Fibroblast of pulmonary artery (primary cell): ENCODE data around the gene OPN3.

Experiments used
- DNase-seq: peaks from one replicate; pipeline ENCODE4 v3.0.0-alpha.2; 2010; ENCODE audit warnings: low read depth
- H3K4me3 ChIP-seq: replicated peaks from 2 replicates; pipeline ENCODE4 v1.5.1; 2011; ENCODE audit warnings: low read depth, mild to moderate bottlenecking, control low read depth, low read length, moderate library complexity
- TF ChIP-seq, protein P1 (sequence below): IDR thresholded peaks from 2 replicates; pipeline ENCODE4 v1.5.1; 2011; ENCODE audit warnings: mild to moderate bottlenecking, control low read depth, low read length, inconsistent platforms; ENCODE audit errors: missing control alignments

OPN3 gene

DNA sequence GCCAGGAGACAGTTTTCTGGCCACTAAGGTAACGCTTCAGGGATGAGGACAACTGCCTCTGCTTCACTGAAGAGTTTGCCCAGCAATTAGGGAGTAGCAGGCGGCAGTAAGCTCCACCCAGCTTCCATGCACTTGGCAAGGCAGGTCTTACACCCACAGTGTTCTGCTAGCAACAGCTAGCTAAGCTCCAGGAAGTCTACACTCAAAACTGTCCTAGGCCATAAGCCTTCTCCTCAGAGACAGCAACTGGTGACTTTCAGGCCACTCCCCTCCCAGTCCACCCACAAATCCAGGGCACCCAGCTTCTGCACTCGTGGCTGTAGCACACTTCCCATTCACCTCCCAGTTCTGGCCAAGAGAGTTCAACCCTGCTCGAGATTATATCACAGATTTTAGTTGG lies 60.7 kb downstream of the OPN3 start:
- TF ChIP-seq, protein P1, sequence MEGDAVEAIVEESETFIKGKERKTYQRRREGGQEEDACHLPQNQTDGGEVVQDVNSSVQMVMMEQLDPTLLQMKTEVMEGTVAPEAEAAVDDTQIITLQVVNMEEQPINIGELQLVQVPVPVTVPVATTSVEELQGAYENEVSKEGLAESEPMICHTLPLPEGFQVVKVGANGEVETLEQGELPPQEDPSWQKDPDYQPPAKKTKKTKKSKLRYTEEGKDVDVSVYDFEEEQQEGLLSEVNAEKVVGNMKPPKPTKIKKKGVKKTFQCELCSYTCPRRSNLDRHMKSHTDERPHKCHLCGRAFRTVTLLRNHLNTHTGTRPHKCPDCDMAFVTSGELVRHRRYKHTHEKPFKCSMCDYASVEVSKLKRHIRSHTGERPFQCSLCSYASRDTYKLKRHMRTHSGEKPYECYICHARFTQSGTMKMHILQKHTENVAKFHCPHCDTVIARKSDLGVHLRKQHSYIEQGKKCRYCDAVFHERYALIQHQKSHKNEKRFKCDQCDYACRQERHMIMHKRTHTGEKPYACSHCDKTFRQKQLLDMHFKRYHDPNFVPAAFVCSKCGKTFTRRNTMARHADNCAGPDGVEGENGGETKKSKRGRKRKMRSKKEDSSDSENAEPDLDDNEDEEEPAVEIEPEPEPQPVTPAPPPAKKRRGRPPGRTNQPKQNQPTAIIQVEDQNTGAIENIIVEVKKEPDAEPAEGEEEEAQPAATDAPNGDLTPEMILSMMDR = no peak
- H3K4me3 ChIP-seq = no peak overlapping the region
- no peak for DNase-seq

DNA sequence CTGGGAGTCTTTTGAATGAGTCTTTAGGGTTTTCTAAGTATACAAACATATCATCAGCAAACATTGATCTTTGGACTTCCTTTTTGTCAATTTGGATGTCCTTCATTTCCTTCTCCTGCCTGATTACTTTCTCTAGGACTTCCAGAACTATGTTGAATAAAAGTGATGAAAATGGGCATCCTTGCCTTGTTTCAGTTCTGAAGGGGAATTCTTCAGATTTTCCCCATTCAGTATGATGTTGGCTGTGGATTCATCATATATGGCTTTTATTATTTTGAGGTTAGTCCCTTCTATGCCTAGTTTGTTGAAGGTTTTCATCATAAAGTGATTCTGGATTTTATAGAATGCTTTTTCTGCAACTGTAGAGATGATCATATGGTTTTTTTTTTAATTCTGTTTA lies 66.0 kb downstream of the OPN3 start:
- no peak for DNase-seq
- no peak overlapping the region for H3K4me3 ChIP-seq
- TF ChIP-seq, protein P1 = no peak

DNA sequence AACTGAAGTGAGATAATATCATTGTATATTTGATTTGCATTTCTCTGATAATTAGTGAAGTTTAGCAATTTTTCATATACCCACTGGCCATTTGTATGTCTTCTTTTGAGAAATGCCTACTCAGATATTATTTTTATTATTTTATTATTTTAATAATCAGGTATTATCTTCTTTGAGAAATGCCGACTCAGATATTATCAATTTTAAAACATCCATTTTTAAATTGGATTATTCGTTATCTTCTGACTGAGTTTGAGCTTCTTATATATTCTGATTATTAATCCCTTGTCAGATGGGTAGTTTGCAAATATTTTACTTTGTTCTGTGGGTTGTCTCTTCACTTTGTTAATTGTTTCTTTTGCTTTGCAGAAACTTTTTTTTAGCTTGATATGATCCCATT lies 70.3 kb downstream of the OPN3 start:
- no peak overlapping the region for H3K4me3 ChIP-seq
- TF ChIP-seq, protein P1 = no peak
- no peak for DNase-seq

DNA sequence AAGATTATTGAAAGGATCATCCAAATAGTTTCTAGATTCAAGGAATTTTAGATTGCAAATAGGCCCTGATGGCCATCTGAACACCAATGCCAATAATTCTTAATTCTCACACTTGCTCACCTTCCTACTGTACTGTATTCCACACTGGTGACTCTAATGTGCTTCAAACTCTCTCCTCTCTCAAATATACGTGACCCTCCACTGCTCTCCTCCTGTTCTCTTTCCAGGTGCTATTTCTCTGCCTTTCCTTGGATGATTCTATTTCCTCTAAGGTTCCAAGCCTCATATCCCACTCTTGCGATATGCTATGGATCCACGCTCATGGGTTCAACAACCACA lies 79.4 kb downstream of the OPN3 start:
- TF ChIP-seq, protein P1 = no peak
- no peak overlapping the region for H3K4me3 ChIP-seq
- no peak for DNase-seq

DNA sequence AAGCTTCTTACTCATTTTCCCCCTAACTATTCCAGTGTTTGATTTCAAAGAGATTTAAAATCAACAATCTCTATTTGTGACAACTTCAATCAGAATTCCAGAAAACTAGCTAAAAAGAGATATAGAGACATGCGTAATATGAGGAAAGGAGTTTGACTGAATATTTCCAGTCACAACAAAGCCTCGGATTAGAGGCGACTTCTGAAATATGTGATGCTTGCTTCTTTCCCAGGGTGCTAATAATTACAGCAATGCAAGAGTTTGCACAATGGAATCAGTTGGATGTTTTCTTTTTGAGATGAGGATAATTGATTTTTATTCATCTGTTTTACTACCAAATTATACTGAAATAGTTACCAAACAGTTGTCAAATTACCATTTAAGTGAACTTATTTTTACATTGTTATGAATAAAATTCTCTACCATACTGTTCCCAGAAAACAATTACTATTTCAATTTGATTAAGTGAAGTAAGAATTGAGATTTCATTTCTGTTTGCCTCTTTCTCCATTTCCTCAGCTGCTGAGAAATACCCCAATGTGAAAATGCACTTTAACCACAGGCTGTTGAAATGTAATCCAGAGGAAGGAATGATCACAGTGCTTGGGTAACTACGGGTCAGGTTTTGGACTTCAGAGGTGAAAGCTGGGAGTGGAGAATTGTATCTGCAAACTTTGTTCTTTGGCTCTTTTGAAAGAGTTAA lies 79.9 kb downstream of the OPN3 start:
- TF ChIP-seq, protein P1 = no peak
- no peak overlapping the region for H3K4me3 ChIP-seq
- no peak for DNase-seq

DNA sequence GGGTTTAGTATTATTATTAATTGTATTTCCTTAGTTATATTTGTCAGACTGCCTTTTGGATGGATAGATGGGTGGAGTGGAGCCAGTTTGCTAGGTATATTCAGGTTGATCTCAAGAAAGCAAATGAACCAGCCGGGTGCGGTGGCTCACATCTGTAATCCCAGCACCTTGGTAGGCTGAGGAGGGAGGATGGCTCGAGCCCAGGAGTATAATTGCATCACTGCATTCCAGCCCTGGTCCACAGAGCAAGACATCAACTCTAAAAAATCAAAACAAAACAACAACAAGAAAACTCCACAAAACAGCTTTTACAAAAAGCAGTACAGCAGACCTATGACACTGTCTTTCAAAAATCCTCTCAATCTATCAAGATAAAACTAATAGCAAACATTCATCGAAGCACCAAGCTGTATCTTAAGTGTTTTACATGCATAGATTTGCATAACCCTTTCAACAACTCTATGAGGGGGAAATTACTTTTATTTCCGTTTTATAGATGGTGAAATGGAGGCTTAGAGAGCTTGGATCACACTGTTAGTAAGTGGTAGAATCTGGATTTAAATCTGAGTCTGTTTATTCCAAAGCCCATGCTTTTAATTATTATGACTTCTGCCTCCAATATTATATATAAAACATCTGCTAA lies 82.5 kb downstream of the OPN3 start:
- TF ChIP-seq, protein P1 = no peak
- DNase-seq = no peak

DNA sequence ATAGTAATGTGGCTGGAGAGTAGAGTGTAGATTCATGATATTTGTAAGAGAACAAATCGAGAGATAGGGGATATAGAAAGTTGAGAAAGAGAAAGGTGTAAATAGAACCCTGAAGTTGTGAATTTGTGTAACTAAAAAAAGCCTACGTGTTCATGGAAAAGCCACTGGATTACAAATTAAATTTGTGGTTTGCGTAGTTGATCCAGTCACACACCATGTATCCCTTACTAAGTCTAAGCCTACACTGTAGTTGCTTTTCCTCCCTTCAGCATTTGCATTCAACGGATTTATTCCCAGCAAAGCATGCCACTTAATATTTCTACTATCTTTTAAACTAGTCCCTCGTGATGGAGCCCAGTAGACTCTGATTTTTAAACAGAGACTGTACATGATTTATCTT lies 83.1 kb downstream of the OPN3 start:
- no peak overlapping the region for H3K4me3 ChIP-seq
- DNase-seq = no peak
- TF ChIP-seq, protein P1 = no peak

More for the DNA sequence above, 82.5 kb downstream of the OPN3 start:
- no peak overlapping the region for H3K4me3 ChIP-seq
